OCI-LY1 (cell line): ENCODE results near the gene FAF1.

ENCODE experiments used
- H2AFZ ChIP-seq: fragments of 200-600 bp; sonication (generic), shearing (Covaris generic); 2 replicates; pipeline ENCODE4 v1.6.0; 2014; ENCODE audit warnings: antibody characterized with exemption, mild to moderate bottlenecking, low read length
- H3F3A ChIP-seq: fragments of 200-600 bp; sonication (generic), shearing (Covaris generic); 2 replicates; pipeline ENCODE4 v1.6.0; 2014; ENCODE audit warnings: mild to moderate bottlenecking, antibody characterized with exemption, low read length, moderate library complexity; ENCODE audit not compliant: insufficient read depth
- H3K27ac ChIP-seq: fragments of 200-600 bp; sonication (generic); 2 replicates; pipeline ENCODE4 v1.5.1; 2014; ENCODE audit warnings: low read length, mixed run types, mild to moderate bottlenecking, low read depth; ENCODE audit not compliant: poor library complexity, severe bottlenecking
- H3K27me3 ChIP-seq: fragments of 200-600 bp; sonication (generic); 2 replicates; pipeline ENCODE4 v1.6.0; 2014; ENCODE audit warnings: antibody characterized with exemption, mild to moderate bottlenecking, low read length, moderate library complexity; ENCODE audit not compliant: insufficient read depth
- H3K36me3 ChIP-seq: fragments of 200-600 bp; sonication (generic); 2 replicates; pipeline ENCODE4 v1.6.1; 2014; ENCODE audit warnings: mild to moderate bottlenecking, antibody characterized with exemption, low read length, moderate library complexity, mixed read lengths; ENCODE audit not compliant: insufficient read depth
- H3K4me1 ChIP-seq: fragments of 200-600 bp; sonication (generic); 2 replicates; pipeline ENCODE4 v1.5.1; 2014; ENCODE audit warnings: mild to moderate bottlenecking, low read length, moderate library complexity; ENCODE audit not compliant: insufficient read depth, severe bottlenecking
- H3K4me2 ChIP-seq: fragments of 200-600 bp; sonication (generic), shearing (Covaris generic); 2 replicates; pipeline ENCODE4 v1.6.1; 2014; ENCODE audit warnings: low read length
- H3K4me3 ChIP-seq: fragments of 200-600 bp; sonication (generic); 2 replicates; pipeline ENCODE4 v1.5.1; 2014; ENCODE audit warnings: low read length, low read depth, mild to moderate bottlenecking, mixed read lengths; ENCODE audit not compliant: poor library complexity, severe bottlenecking
- H3K79me2 ChIP-seq: fragments of 200-600 bp; shearing (Covaris generic); 2 replicates; pipeline ENCODE4 v1.6.1; 2016; ENCODE audit warnings: mixed run types, low read length, mixed read lengths; ENCODE audit not compliant: insufficient read depth
- H3K9ac ChIP-seq: fragments of 200-600 bp; sonication (generic), shearing (Covaris generic); 2 replicates; pipeline ENCODE4 v1.6.1; 2014; ENCODE audit warnings: mild to moderate bottlenecking, low read length, mixed read lengths
- H3K9me2 ChIP-seq: fragments of 200-600 bp; sonication (generic), shearing (Covaris generic); 2 replicates; pipeline ENCODE4 v1.6.1; 2014; ENCODE audit warnings: low read depth, mild to moderate bottlenecking, low read length, mixed read lengths
- H3K9me3 ChIP-seq: fragments of 200-600 bp; shearing (Covaris generic); 2 replicates; pipeline ENCODE4 v1.6.1; 2014; ENCODE audit warnings: low read length, mixed read lengths
- H4K20me1 ChIP-seq: fragments of 200-600 bp; sonication (generic), shearing (Covaris generic); 2 replicates; pipeline ENCODE4 v1.6.0; 2016; ENCODE audit warnings: mild to moderate bottlenecking, low read length; ENCODE audit not compliant: insufficient read depth
- EZH2 ChIP-seq: fragments of 200-600 bp; sonication (generic), shearing (Covaris generic); IDR thresholded peaks from 2 replicates; pipeline ENCODE4 v1.8.0; 2017; ENCODE audit warnings: borderline replicate concordance, mixed run types, mild to moderate bottlenecking, antibody characterized with exemption, low read length, moderate library complexity, mixed read lengths
- TF ChIP-seq, protein P1 (sequence below): fragments of 200-600 bp; sonication (generic), shearing (Covaris generic); IDR thresholded peaks from 2 replicates; pipeline ENCODE4 v1.5.1; 2017; ENCODE audit warnings: mild to moderate bottlenecking, antibody characterized with exemption, low read length, moderate library complexity, mixed read lengths

Gene FAF1

DNA sequence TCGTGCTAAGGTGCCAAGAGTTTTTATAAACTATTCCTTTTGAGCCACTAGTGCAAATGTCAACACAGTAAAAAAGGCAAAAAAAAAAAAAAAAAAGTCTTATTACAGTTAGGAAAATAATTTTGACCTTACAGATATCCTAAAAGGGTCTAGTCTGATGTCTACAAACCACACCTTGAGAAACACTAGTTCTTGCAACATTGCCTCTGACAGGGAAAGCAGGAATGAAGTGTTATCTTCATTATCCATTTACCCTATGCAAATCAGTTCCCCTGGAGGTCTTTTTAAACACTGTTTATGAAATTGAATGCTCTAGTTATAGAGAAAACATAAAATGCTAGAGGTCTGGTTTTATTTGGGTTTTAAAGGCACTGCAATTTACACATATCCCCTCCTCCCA lies 421.6 kb downstream of the FAF1 start:
- no peaks in the 10 kb centered on the region for H3K9me3 ChIP-seq
- H3K27ac ChIP-seq: no peak overlapping the region
- H3K36me3 ChIP-seq: peaks cover 19% of the 10 kb centered on the region; the same call in 1 of the 2 replicates
- no peaks in the 10 kb centered on the region for H3K79me2 ChIP-seq
- H2AFZ ChIP-seq: no peak overlapping the region
- no peak overlapping the region for H3K4me3 ChIP-seq
- H3F3A ChIP-seq: no peaks in the 10 kb centered on the region; the same call in none of the 2 replicates
- no peaks in the 10 kb centered on the region for H3K4me1 ChIP-seq
- H3K9me2 ChIP-seq: no peaks in the 10 kb centered on the region
- TF ChIP-seq, protein P1, sequence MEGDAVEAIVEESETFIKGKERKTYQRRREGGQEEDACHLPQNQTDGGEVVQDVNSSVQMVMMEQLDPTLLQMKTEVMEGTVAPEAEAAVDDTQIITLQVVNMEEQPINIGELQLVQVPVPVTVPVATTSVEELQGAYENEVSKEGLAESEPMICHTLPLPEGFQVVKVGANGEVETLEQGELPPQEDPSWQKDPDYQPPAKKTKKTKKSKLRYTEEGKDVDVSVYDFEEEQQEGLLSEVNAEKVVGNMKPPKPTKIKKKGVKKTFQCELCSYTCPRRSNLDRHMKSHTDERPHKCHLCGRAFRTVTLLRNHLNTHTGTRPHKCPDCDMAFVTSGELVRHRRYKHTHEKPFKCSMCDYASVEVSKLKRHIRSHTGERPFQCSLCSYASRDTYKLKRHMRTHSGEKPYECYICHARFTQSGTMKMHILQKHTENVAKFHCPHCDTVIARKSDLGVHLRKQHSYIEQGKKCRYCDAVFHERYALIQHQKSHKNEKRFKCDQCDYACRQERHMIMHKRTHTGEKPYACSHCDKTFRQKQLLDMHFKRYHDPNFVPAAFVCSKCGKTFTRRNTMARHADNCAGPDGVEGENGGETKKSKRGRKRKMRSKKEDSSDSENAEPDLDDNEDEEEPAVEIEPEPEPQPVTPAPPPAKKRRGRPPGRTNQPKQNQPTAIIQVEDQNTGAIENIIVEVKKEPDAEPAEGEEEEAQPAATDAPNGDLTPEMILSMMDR: no peak
- TF ChIP-seq EZH2: no peak
- no peaks in the 10 kb centered on the region for H4K20me1 ChIP-seq
- no peak overlapping the region for H3K4me2 ChIP-seq
- no peak overlapping the region for H3K9ac ChIP-seq
- no peaks in the 10 kb centered on the region for H3K27me3 ChIP-seq

DNA sequence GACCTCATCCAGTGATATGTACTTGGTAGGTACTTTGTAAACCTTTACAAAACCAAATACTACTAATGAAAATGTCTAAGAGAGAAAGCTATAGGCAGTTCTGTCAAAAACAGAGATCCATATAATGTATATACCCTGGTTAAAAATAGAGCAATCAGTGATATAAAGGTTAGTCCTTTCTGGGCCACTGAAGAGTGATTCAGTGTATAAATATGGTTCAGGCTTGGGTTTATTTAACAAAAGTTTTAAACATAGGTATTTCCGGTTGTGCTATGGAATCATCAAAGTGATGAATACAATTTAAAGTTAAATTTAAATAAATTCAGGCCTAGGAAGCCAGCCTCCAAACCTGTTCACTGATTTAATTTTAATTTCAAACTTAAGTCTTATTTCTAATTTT lies 428.5 kb downstream of the FAF1 start:
- no peak overlapping the region for H3K4me3 ChIP-seq

DNA sequence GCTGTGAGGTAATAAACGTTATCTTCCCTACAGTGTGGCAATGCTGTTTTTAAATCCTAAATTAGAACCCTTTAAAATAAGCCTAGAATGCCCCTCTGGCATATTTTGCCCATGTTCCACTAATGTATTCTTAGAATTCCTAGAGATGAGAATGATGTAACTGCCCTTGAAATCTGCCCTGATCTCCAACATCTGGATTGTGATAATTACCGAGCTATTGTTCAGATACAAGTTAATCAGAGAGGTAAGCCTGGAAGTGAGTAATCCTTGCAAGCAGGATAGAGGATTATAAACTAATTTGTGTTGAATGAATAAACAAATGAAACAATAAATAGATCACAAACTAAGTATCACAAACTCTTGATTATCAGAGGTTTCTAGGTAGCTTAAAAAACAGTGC lies 429.0 kb downstream of the FAF1 start:
- no peak overlapping the region for H3K27ac ChIP-seq
- H3K9me3 ChIP-seq: no peaks in the 10 kb centered on the region
- no peak overlapping the region for H2AFZ ChIP-seq
- no peaks in the 10 kb centered on the region for H3K79me2 ChIP-seq
- H3K9me2 ChIP-seq: no peaks in the 10 kb centered on the region
- no peak overlapping the region for H3K4me3 ChIP-seq
- no peaks in the 10 kb centered on the region for H3F3A ChIP-seq
- no peaks in the 10 kb centered on the region for H3K27me3 ChIP-seq
- peaks cover 16% of the 10 kb centered on the region for H3K36me3 ChIP-seq
- no peak overlapping the region for H3K4me2 ChIP-seq
- no peak overlapping the region for H3K9ac ChIP-seq
- no peaks in the 10 kb centered on the region for H3K4me1 ChIP-seq
- no peak for TF ChIP-seq EZH2
- TF ChIP-seq, protein P1: no peak
- H4K20me1 ChIP-seq: no peaks in the 10 kb centered on the region

More for the DNA sequence above, 428.5 kb downstream of the FAF1 start:
- H3K27ac ChIP-seq: no peak overlapping the region
- H3K27me3 ChIP-seq: no peaks in the 10 kb centered on the region
- no peaks in the 10 kb centered on the region for H3K79me2 ChIP-seq
- no peaks in the 10 kb centered on the region for H3K4me1 ChIP-seq
- no peak overlapping the region for H3K9ac ChIP-seq
- no peaks in the 10 kb centered on the region for H3K9me2 ChIP-seq
- no peak overlapping the region for H3K4me2 ChIP-seq
- no peaks in the 10 kb centered on the region for H3F3A ChIP-seq
- H3K9me3 ChIP-seq: no peaks in the 10 kb centered on the region
- no peak overlapping the region for H2AFZ ChIP-seq
- peaks cover 16% of the 10 kb centered on the region for H3K36me3 ChIP-seq
- H4K20me1 ChIP-seq: no peaks in the 10 kb centered on the region
- TF ChIP-seq, protein P1: no peak
- TF ChIP-seq EZH2: no peak
